ENCODE measurements around the gene CDR2. TPM values are rescaled to one million over a fixed set of nuclear protein-coding genes. Genes with fewer than 3 reads are reported as not detected.
"Not testable (repeated sequence)": the region's sequence is repeated elsewhere in the genome, so short reads cannot be mapped to it uniquely, and the experiment has no call there.

Gene CDR2
- 89.8 TPM for total RNA-seq

DNA sequence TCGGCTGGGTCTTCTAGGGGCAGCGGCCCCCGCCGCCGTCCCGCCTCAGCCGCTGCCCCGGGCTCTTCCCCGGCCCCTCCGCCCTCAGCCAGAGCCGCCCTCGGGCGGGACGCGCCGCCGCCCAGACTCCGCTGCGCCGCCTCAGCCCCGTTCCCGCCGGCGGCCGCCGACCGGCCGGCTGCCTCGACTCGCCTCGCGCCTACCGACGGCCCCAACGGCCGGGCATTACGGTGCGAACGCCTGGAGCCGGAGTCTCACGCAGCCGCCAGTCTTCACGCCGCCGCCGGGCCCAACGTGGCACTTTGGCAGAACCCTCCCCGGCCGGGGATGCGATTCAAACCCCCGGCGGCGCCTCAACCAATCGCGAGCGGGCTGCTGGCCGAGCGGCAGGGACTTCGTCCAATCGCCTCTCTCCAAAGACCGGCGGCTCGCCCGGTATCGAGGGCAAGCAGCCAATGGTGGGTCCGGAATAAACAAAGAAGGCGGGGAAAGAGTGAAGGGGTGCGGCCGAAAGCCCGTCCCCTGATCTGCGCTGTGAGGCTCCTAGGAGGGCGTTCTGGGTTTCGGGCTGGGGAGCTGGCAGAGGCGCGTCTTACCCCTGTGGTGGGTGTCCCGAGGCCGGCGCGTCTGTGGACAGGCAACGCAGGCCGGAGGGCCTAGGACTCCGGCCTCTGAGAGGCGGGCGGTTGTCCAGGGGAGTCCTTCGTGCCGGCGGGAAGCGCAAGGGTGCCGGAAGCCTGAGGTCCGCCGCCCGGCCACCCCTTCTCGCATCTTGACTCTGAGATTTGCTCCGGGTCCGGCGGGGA, at the start of gene CDR2:
TSS of gene CDR2 (minus strand) at position 309 of the 806 bp plus-strand sequence. CDS start 310 bp downstream, outside the sequence.
- peaks cover 42% of the 10 kb centered on the region for H3K4me1 ChIP-seq (ENCODE audit: insufficient read depth, low read length)
- H3K27me3 ChIP-seq (ENCODE audit: insufficient read depth, low read length): no peaks in the 10 kb centered on the region
- H3K9me3 ChIP-seq (ENCODE audit: low read depth, low read length): no peaks in the 10 kb centered on the region
- peak within 1 kb of the TSS; percentile 69 for H3K4me3 ChIP-seq (ENCODE audit: low read length)

DNA sequence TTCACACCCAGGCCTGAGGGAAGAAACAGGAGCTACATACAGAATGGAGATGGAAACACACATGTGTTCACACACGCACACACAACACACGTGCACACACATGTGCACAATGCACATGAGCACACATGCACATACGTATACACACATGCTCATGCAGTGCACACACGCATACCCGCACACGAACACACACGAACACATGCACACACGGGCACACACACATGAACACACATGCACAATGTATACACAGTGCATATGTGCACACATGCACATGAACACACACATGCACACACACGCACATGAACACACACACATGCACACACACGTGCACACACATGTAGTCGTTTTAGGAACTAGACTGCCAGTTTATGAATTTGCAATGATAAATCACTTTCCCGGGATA, 49.3 kb upstream of the CDR2 start:
- no peaks in the 10 kb centered on the region for H3K27me3 ChIP-seq (ENCODE audit: insufficient read depth, low read length)
- no peaks in the 10 kb centered on the region for H3K4me1 ChIP-seq (ENCODE audit: insufficient read depth, low read length)
- no peaks in the 10 kb centered on the region for H3K9me3 ChIP-seq (ENCODE audit: low read depth, low read length)
- H3K4me3 ChIP-seq (ENCODE audit: low read length): no peak overlapping the region

DNA sequence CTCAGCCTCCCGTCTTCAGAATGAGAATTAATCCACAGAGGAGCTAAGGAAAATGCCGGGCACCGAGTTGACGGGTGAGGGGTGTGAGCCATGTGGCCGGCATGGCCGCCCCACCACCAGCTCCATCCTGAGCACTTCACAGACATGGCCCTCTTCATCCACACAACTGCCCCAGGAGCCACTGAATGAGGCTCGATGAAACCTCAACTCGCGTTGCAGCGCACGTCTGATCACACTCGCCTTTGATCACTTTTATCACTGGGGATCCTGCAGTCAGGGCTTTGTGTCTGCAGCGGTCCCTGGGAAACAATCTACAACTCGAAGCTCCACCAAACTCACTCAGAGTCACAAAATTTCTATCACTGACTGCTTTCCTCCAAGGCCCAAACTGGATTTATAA, 46.7 kb upstream of the CDR2 start:
- Histone ChIP-seq H3K27me3 (ENCODE audit: insufficient read depth, low read length) (no peaks in the 10 kb centered on the region), H3K4me3 (ENCODE audit: low read length) (no peak overlapping the region), H3K4me1 (ENCODE audit: insufficient read depth, low read length) (no peaks in the 10 kb centered on the region), H3K9me3 (ENCODE audit: low read depth, low read length) (no peaks in the 10 kb centered on the region)

DNA sequence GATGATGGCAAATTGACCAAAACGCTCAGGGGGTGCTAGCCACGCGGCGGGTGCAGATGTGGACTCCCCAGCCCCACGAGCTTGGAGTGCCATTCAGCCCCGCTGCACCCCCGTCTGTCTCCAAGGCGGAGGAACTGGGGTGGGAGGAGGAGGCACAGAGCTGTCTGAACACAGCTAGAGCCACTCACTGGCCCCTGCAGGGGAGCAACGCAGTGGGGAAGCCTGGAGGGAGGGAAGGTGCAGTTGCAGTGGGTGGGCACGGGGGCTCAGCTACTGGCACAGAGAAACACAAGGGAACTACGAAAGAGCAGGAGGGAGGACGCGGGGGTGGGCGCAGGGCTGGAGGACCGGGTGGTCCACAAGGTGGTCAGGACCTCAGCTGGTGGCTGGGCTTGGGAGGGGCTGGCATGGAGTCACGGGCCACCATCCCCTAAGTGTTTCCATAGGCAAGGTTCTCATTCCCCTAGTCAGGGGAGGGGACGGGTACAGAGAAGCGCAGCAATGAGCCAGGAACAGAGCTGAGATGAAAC, 46.3 kb upstream of the CDR2 start:
- H3K9me3 ChIP-seq (ENCODE audit: low read depth, low read length): no peaks in the 10 kb centered on the region
- no peaks in the 10 kb centered on the region for H3K4me1 ChIP-seq (ENCODE audit: insufficient read depth, low read length)
- no peaks in the 10 kb centered on the region for H3K27me3 ChIP-seq (ENCODE audit: insufficient read depth, low read length)
- H3K4me3 ChIP-seq (ENCODE audit: low read length): no peak overlapping the region

DNA sequence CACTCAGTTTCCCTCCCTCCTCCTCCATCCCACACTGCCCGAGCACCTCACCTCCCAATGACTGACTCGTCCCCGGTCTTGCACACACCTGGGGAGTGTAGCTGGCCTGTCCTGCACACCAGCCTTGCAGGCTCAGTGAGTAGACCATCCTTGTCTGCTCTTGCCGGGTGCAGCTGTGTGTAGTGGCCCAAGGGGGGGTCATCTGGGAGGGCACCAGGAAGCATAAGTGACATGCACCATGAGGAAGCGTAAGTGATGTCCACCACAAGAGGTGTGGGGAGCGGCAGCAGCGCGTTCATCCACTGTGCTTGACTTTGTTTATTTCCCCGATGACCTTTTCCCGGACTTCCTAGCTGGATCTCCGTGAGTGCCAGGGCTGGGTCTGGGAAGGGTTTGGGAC, 45.5 kb upstream of the CDR2 start:
- H3K4me3 ChIP-seq (ENCODE audit: low read length): no peak overlapping the region
- H3K27me3 ChIP-seq (ENCODE audit: insufficient read depth, low read length): no peaks in the 10 kb centered on the region
- no peaks in the 10 kb centered on the region for H3K4me1 ChIP-seq (ENCODE audit: insufficient read depth, low read length)
- no peaks in the 10 kb centered on the region for H3K9me3 ChIP-seq (ENCODE audit: low read depth, low read length)

DNA sequence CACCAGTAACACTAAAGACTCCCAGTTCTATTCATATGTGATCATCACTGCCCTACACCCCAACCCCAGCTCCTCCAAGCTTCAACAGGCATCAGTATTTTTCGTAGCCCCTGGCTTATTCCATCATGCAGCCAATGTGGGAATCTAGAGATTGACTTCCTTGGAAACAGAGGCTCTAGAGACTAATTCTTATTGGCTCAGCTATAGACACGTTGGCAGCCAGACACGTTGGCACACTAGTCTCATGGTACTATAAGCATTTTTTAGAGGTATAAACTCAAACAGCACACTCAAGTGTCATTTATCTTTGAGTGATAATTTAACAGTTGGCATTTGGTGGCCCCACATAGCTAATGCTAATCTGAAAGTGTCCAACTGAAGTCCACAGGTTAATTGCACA, 44.4 kb upstream of the CDR2 start:
- Histone ChIP-seq H3K9me3 (ENCODE audit: low read depth, low read length) (no peaks in the 10 kb centered on the region), H3K27me3 (ENCODE audit: insufficient read depth, low read length) (no peaks in the 10 kb centered on the region), H3K4me3 (ENCODE audit: low read length) (no peak overlapping the region), H3K4me1 (ENCODE audit: insufficient read depth, low read length) (no peaks in the 10 kb centered on the region)

DNA sequence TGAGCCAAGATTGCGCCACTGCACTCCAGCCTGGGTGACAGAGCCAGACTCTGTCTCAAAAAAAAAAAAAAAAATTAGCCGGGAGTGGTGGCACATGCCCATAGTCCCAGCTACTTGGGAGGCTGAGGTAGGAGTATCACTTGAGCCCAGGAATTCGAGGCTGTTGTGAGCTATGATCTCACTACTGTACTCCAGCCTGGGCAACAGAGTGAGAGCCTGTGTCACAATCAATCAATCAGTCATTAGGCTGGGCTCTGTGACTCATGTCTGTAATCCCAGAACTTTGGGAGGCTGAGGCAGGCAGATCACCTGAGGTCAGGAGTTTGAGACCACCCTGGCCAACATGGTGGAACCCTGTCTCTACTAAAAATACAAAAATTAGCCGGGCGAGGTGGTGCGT, 43.4 kb upstream of the CDR2 start:
- not testable (repeated sequence) for H3K4me3 ChIP-seq (ENCODE audit: low read length); H3K27me3 ChIP-seq (ENCODE audit: insufficient read depth, low read length); H3K4me1 ChIP-seq (ENCODE audit: insufficient read depth, low read length); H3K9me3 ChIP-seq (ENCODE audit: low read depth, low read length)

DNA sequence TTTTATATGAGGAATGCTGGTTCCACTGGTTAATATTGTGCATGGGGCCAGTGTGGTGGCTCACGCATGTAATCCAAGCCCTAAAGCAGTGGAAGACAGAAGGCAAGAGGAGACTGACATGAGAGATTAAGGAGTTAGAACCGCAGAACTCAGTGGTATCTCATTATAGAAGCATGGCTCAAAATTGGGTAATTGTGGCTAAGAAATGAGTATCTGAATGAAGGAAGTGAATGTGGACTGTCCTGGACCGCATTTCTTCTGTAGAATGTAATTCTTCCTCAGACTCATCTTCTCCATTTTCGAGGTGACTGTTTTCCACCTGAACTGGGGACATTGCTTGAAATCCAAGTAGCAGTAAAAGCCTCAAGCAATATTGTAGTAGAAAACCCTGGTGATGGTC, 42.6 kb upstream of the CDR2 start:
- H3K27me3 ChIP-seq (ENCODE audit: insufficient read depth, low read length): no peaks in the 10 kb centered on the region
- no peaks in the 10 kb centered on the region for H3K4me1 ChIP-seq (ENCODE audit: insufficient read depth, low read length)
- no peaks in the 10 kb centered on the region for H3K9me3 ChIP-seq (ENCODE audit: low read depth, low read length)
- no peak overlapping the region for H3K4me3 ChIP-seq (ENCODE audit: low read length)

DNA sequence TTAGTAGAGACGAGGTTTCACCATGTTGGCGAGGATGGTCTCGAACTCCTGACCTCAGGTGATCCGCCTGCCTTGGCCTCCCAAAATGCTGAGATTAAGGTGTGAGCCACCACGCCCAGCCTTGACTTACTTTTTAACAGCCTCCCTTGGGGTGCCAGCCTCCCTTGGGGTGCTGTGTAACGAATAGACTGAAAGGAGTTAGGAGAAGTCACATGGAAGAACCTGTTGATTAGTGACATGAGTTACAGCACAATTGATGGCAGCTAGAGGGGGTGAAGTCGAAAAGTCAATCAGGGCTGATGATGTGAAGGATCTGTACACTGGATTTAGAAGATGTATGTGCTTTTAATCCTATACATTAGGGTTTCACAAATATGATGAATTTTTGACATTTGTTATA, 39.4 kb upstream of the CDR2 start:
- H3K27me3 ChIP-seq (ENCODE audit: insufficient read depth, low read length): no peaks in the 10 kb centered on the region

DNA sequence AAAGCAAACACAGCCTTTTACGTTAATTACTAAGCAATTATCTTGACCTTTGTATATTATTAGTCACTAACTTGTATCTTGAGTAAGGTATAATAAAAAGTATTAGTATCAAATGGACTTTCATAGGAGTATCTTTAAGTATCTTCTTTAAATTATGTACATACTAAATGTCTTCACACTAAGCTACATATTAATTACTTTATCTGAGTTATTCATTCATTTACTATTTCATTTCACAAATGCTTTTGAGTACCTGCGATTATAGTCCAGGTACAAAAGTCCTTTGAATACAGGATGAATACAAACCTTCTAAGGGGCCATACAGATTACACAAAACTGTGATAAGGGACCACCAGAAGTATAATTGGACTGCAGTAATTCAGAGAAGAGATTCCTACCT, 33.1 kb upstream of the CDR2 start:
- H3K4me3 ChIP-seq (ENCODE audit: low read length): no peak overlapping the region
- no peaks in the 10 kb centered on the region for H3K4me1 ChIP-seq (ENCODE audit: insufficient read depth, low read length)
- H3K9me3 ChIP-seq (ENCODE audit: low read depth, low read length): no peaks in the 10 kb centered on the region
- no peaks in the 10 kb centered on the region for H3K27me3 ChIP-seq (ENCODE audit: insufficient read depth, low read length)

More for the DNA sequence above, 39.4 kb upstream of the CDR2 start:
- Histone ChIP-seq H3K4me3 (ENCODE audit: low read length) (no peak overlapping the region), H3K9me3 (ENCODE audit: low read depth, low read length) (no peaks in the 10 kb centered on the region), H3K4me1 (ENCODE audit: insufficient read depth, low read length) (no peaks in the 10 kb centered on the region)

DNA sequence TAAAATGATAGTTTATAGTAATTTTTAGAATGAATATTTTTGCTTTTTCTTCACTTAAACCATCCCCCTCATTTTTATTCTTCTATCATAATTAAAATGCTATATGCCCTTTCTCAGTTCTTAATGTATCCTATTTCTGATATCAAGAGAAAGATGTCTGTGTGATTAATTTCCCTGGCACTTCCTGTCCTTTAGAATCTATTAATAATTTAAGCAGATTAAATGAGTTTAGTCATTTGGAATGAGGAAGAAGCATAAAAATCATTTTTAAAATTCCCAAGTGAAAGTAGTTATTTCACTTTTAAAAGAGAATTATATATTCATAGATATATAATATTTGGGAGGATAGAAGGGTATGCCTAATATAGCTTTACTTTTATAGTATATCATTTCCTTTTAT, 27.8 kb upstream of the CDR2 start:
- no peak overlapping the region for H3K4me3 ChIP-seq (ENCODE audit: low read length)
- H3K27me3 ChIP-seq (ENCODE audit: insufficient read depth, low read length): no peaks in the 10 kb centered on the region
- no peaks in the 10 kb centered on the region for H3K9me3 ChIP-seq (ENCODE audit: low read depth, low read length)
- H3K4me1 ChIP-seq (ENCODE audit: insufficient read depth, low read length): no peaks in the 10 kb centered on the region

DNA sequence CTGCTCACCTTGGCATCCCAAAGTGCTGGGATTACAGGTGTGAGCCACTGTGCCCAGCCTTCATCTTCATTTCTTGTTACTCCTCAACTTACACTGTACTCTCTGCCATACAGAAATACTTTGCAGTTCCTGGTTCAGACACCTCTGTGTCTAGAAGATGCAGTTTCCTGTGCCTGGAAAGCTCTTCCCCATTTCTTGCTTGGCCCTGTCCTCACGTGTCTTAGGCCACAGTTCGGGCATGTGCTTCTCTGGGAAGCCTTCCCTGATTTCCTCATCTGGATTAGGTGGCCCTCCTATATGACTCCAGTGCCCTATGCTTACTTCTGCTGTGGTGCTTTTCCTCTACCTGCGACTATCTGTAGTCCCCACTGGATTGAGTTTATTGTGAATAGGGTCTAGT, 26.5 kb upstream of the CDR2 start:
- Histone ChIP-seq H3K9me3 (ENCODE audit: low read depth, low read length) (no peaks in the 10 kb centered on the region), H3K27me3 (ENCODE audit: insufficient read depth, low read length) (no peaks in the 10 kb centered on the region), H3K4me1 (ENCODE audit: insufficient read depth, low read length) (no peaks in the 10 kb centered on the region), H3K4me3 (ENCODE audit: low read length) (no peak overlapping the region)

DNA sequence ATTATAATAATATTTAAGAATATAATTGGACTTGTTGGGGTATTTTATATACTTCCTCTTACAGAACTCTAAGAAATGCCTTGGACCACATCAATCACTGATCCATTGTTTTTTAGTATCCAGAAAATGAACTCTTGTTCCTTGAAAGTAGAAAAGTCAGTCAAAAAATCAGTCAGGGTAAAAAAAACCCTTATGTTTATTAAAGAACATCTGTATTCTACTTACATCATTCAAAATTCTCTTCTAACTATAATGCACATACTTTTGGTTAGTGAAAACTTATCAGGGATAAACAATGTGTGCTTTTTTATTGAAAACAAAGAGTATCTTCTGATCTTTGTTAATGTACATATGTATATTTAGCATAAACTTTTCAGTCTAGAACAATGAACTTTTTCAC, 23.5 kb upstream of the CDR2 start:
- H3K27me3 ChIP-seq (ENCODE audit: insufficient read depth, low read length): no peaks in the 10 kb centered on the region
- no peaks in the 10 kb centered on the region for H3K9me3 ChIP-seq (ENCODE audit: low read depth, low read length)
- H3K4me1 ChIP-seq (ENCODE audit: insufficient read depth, low read length): no peaks in the 10 kb centered on the region

DNA sequence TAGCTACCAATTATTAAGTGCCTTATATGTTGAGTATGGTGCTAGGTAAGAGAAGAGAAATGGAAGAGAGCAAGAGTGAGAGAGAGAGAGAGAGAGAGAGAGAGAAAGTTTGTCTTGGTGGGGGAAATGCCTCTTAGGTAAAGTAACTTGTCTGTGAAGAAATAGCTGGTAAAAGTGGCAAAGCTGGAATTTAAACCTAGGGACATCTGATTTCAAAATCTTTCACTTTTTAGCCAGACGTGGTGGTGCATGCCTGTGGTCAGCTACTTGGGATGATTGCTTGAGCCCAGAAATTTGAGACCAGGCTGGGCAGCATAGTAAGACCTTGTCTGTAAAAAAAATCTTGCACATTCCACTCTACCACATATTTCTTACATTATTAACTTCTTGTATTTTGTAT, 23.0 kb upstream of the CDR2 start:
- Histone ChIP-seq H3K9me3 (ENCODE audit: low read depth, low read length) (no peaks in the 10 kb centered on the region), H3K4me1 (ENCODE audit: insufficient read depth, low read length) (no peaks in the 10 kb centered on the region), H3K4me3 (ENCODE audit: low read length) (no peak overlapping the region), H3K27me3 (ENCODE audit: insufficient read depth, low read length) (no peaks in the 10 kb centered on the region)

More for the DNA sequence above, 23.5 kb upstream of the CDR2 start:
- H3K4me3 ChIP-seq (ENCODE audit: low read length): no peak overlapping the region

DNA sequence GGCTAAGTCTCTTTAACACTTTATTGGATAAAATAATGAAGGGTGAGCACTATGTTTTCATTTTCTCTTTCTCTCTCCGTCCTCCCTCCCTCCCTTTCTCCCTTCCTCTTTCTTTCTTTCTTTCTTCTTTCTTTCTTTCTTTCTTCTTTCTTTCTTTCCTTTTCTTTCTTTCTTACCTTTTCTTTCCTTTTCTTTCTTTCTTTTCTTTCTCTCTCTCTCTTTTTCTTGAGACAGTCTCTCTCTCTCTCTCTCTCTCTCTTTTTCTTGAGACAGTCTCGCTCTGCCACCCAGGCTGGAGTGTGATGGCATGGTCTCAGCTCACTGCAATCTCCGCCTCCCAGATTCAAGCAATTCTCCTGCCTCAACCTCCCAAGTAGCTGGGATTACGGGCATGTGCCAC, 21.5 kb upstream of the CDR2 start:
- H3K27me3 ChIP-seq (ENCODE audit: insufficient read depth, low read length): no peaks in the 10 kb centered on the region
- H3K4me1 ChIP-seq (ENCODE audit: insufficient read depth, low read length): no peaks in the 10 kb centered on the region
- H3K4me3 ChIP-seq (ENCODE audit: low read length): no peak overlapping the region
- no peaks in the 10 kb centered on the region for H3K9me3 ChIP-seq (ENCODE audit: low read depth, low read length)

DNA sequence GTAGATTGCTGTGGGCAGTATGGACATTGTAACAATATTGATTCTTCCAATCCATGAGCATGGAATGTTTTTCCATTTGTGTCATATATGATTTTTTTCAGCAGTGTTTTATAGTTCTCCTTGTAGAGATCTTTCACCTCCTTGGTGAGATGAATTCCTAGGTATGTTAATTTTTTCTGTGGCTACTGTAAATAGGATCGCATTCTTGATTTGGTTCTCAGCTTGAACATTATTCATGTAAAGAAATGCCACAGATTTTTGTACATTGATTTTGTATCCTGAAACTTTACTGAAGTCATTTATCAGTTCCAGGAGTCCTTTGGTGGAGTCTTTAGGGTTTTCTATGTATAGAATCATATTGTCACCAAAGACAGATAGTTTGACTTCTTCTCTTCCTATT, 19.7 kb upstream of the CDR2 start:
- no peaks in the 10 kb centered on the region for H3K9me3 ChIP-seq (ENCODE audit: low read depth, low read length)
- H3K27me3 ChIP-seq (ENCODE audit: insufficient read depth, low read length): no peaks in the 10 kb centered on the region
- no peaks in the 10 kb centered on the region for H3K4me1 ChIP-seq (ENCODE audit: insufficient read depth, low read length)
- no peak overlapping the region for H3K4me3 ChIP-seq (ENCODE audit: low read length)
